GM23248 (cell line): ENCODE data around the gene PLPPR4.

Experiments used
- EZH2 ChIP-seq: fragments of 200-600 bp; sonication (generic); IDR thresholded peaks from 2 replicates; pipeline ENCODE4 v1.6.1; 2018; ENCODE audit warnings: antibody characterized with exemption, mild to moderate bottlenecking; ENCODE audit not compliant: insufficient read depth, poor library complexity, severe bottlenecking
- EZH2phosphoT487 ChIP-seq: fragments of 200-600 bp; sonication (generic); IDR thresholded peaks from 2 replicates; pipeline ENCODE4 v1.6.1; 2018; ENCODE audit warnings: antibody characterized with exemption, moderate library complexity, mild to moderate bottlenecking, low read depth; ENCODE audit not compliant: insufficient read depth

- TF ChIP-seq EZH2: no peak
- TF ChIP-seq EZH2phosphoT487: no peak
Observed at GRCh38 chr1:99331636-99332035, 67.3 kb downstream of the PLPPR4 start.
